Glomerular endothelial cell (primary cell): ENCODE measurements around the gene DBT. TPM values are rescaled to one million over a fixed set of nuclear protein-coding genes. Genes with fewer than 3 reads are reported as not detected.
"Not testable (repeated sequence)": the region's sequence is repeated elsewhere in the genome, so short reads cannot be mapped to it uniquely, and the experiment has no call there.

ENCODE experiments used
- DNase-seq: peaks from one replicate; pipeline ENCODE4 v3.0.0-alpha.2; 2011; ENCODE audit warnings: low read depth, low spot score; ENCODE audit errors: extremely low read depth
- total RNA-seq: library from RNA; depleted of rRNA; stranded (reverse); fragments of >200 nt; gene quantifications from 2 replicates; pipeline ENCODE4 v1.2.3, GENCODE V29; 2015

The DBT gene
- total RNA-seq, result 4.1 and 5.3 TPM in 2 replicates

DNA sequence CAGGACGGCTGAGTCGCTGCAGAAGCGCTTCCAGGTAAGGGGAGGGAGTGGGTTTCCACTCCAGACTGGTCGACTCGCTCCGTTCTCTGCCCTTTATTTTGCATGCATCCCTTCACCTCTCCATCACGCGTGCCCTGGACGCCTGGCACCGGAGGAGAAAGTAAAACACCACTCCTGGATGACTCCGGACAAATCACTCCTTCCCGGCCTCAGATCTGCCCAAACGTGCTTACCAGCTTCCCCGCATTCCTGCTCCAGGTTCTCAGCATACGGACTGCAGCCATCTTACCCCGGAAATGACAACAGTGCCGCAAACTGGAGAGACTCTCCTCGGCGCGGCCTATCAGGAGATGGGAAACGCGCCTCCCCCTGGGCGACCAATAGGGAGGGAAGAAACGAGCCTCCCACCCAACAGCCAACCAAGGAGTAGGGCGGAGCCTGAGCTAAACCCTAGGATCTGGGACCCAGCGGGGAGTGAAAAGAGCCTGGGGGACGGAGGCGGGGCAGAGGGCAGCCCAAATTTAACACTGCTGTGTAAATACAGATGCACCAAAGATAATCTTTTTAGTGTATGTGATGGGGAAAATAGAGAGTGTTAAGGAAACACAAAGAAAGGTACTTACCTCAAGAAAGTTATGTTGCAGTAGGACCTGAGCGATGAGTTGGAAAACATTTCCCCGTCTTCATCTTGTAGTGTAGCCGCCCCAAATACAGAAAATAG lies at the start of gene DBT:
Gene DBT, minus strand, starts transcription at position 298 of the 721 bp plus-strand sequence. Its CDS starts 14 bp downstream, at position 284.
- peak; percentile 77 for DNase-seq

- no peak for DNase-seq
Measured at GRCh38 chr1:100298512-100298911, 48.9 kb upstream of the DBT start.

GRCh38 chr1:100296997-100297396 lies 47.4 kb upstream of the DBT start:
- DNase-seq, result not testable (repeated sequence)

DNA sequence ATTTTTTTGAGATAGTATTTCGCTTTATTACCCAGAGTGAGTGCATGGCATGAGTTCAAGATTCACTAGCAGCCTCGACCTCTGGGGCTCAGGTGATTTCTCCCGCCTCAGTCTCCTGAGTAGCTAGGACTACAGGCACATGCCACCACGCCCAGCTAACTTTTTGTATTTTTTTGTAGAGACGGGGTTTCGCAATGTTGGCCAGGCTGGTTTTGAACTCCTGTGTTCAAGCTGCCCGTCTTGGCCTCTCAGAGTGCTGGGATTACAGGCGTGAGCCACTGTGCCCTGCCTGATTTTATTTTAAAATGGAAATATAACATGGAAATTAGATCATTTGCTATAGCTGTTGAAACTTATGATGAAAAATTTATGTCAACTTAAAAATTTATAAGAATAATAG lies 46.5 kb upstream of the DBT start:
- DNase-seq, result no peak

DNA sequence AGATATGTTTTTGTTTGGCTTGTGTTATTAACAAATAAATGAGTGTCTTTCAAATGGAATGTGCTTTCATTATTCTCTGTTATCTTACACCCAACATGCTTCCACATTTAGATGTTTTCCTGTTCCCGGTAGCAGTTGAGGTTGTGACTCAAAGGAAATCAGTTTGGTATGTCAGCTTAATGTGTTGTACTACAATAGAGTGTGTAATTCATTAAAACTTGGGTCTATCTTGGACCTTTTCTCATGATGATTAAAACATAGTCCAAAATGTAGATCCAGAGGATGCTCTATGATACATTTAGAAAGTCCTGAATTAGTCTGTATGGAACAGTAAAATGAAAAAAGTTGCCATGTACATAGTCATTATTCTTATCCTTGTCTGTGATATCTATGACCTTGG lies 43.1 kb upstream of the DBT start:
- peak; percentile 91 for DNase-seq

GRCh38 chr1:100290291-100290690 lies 40.7 kb upstream of the DBT start:
- DNase-seq, result peak; percentile 55

GRCh38 chr1:100287162-100287561 lies 37.5 kb upstream of the DBT start:
- DNase-seq, result no peak

DNA sequence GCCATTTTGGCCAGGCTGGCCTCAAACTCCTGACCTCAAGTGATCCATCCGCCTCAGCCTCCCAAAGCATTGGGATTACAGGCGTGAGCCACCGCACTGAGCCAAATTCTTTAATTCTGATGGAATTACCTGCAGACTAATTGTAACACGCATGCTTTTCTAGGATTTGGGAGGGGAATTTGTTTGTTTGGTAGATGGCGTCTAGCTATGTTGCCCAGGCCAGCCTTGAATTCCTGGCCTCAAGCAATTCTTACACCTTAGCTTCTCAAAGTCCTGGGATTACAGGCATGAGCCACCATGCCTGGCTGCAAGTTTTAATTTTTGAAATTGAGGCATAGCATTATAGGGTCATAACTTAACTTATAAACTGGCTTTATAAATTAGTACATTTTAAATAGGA lies 35.0 kb upstream of the DBT start:
- no peak for DNase-seq

- DNase-seq, result no peak
Measured at GRCh38 chr1:100279954-100280682, 30.5 kb upstream of the DBT start.

- DNase-seq, result no peak
Measured at GRCh38 chr1:100279358-100279923, 29.8 kb upstream of the DBT start.

GRCh38 chr1:100277866-100278265 lies 28.2 kb upstream of the DBT start:
- no peak for DNase-seq

DNA sequence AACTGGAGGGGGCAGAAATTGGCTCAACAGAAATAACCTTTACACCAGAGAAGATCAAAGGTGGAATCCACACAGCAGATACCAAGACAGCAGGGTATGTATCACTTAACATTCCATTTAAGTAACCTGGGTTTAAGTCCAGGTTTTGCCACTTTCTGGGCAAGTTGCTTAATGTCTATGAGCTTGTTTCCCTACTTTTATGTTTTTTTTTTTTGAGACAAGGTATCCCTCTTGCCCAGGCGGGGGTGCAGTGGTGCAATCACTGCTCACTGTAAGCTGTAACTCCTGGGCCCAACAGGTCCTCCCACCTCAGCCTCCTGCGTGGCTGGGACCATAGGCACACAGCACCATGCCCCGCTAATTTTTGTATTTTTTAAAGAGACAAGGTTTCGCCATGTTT lies 18.6 kb upstream of the DBT start:
- DNase-seq, result no peak

DNA sequence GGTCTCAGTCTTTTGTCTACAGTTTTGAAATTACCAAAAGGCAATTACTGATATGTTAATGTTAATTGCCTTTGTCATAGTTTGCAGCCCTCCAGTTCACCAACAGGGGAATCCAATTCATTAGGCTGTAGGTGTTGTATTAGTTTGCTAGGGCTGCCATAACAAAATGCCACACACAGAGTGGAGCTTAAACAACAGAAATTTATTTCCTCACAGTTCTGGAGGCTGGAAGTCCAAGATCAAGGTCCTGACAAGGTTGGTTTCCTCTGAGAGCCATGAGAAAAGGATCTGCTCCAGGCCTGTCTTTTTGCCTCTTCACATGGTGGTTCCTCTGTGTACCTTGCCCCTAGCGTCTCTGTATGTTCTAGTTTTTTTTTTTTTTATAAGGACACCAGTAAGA lies 17.6 kb upstream of the DBT start:
- DNase-seq, result no peak

DNA sequence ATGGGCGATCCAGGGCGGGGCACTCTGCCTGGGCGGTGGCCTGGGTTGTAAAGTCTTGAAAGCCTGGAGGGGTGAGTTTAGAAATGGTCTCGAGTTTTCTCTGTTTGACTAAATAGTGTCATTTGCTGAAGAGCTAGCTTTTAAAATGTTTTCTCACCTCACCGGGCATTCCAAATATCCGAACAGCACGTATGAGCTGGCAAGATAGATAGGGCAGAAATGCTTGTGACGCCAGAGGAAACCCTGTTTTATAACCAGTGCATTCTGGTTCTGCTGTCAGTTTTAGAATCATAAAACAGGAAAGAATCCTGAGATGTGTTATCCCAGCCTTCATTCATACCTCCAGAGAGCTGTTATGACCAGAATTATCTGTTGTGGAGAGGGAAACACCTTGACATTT lies 17.1 kb upstream of the DBT start:
- no peak for DNase-seq

DNA sequence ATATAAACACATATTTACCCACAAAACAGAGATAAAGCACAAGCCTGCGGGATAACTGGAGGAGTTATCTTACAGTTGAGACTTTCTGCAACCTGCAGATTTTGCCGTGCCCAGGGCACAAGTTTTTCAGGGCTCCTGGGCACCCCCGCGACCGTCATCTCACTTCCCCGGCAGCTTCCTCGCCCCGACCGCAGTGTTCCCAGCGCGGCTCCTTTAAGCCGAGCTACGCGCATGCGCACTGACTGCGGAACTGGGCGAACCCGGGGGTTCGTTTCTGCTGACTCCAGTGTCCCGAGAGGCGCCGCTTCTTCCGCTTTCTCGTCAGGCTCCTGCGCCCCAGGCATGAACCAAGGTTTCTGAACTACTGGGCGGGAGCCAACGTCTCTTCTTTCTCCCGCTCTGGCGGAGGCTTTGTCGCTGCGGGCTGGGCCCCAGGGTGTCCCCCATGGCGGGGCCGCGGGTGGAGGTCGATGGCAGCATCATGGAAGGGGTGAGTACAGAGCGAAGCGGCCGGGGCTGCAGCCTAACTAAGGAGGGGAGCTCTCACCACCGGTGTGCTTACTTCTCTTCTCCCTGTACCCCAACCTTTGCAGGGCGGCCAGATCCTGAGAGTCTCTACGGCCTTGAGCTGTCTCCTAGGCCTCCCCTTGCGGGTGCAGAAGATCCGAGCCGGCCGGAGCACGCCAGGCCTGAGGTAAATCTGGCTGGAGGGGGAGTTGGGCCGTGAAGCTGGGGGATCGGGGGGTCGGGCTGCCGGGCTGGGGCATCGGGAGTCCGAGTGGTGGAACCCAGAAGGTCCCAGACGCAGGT lies 16.5 kb upstream of the DBT start, which contains the start of gene RTCA:
Gene RTCA, plus strand, starts transcription at position 286 of the 810 bp plus-strand sequence. Its CDS starts 160 bp downstream, at position 446.
- DNase-seq, result peak; percentile 81

- DNase-seq, result no peak
Measured at GRCh38 chr1:100265562-100265930, 15.9 kb upstream of the DBT start.

DNA sequence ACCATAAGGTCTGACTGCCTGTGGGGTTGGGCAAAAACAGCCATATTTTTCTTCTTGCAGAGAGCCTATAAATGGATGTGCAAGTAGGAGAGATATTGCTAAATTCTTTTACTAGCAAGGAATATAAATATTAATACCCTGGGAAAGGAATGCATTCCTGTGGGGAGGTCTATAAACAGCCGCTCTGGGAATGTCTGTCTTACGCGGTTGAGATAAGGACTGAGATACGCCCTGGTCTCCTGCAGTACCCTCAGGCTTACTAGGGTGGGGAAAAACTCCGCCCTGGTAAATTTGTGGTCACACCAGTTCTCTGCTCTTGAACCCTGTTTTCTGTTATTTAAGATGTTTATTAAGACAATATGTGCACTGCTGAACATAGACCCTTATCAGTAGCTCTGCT lies 14.4 kb upstream of the DBT start:
- DNase-seq, result not testable (repeated sequence)

- no peak for DNase-seq
Measured at GRCh38 chr1:100261686-100262085, 12.1 kb upstream of the DBT start.

GRCh38 chr1:100258427-100258826 lies 8.8 kb upstream of the DBT start:
- DNase-seq, result not testable (repeated sequence)

DNA sequence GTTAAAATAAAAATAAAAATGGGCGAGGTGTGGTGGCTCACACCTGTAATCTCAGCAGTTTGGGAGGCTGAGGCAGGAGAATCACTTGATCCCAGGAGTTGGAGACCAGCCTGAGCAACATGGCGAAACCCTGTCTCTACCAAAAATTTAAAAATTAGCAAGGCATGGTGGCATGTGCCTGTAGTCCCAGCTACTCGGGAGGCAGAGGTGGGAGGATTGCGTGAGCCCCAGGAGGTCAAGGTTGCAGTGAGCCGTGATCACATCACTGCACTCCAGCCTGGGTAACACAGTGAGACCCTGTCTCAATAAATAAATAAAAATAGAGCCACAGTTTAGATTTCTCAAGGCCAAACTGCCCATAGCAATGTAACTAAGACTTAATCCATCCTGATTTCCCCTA lies 6.6 kb upstream of the DBT start:
- not testable (repeated sequence) for DNase-seq

- no peak for DNase-seq
Measured at GRCh38 chr1:100253552-100253951, 3.9 kb upstream of the DBT start.
